Muscle layer of colon (tissue), 2 donors: Measurements from ENCODE around the gene OR6B1.

Experiments
- H3K27ac ChIP-seq: one replicate; pipeline ENCODE4 v1.7.0; 2013; ENCODE audit warnings: low read depth, mild to moderate bottlenecking, low read length, moderate library complexity
- H3K27me3 ChIP-seq, 2 donors: one replicate each; pipeline ENCODE4 v1.7.0; 2013; ENCODE audit warnings: low read length in 2 of 2, mild to moderate bottlenecking in 2 of 2; ENCODE audit not compliant: insufficient read depth in 2 of 2, control insufficient read depth in 1 of 2
- H3K36me3 ChIP-seq: one replicate; pipeline ENCODE4 v1.7.0; 2013; ENCODE audit warnings: mild to moderate bottlenecking, low read length; ENCODE audit not compliant: insufficient read depth
- H3K4me1 ChIP-seq: one replicate; pipeline ENCODE4 v1.7.0; 2013; ENCODE audit warnings: mild to moderate bottlenecking, low read length; ENCODE audit not compliant: insufficient read depth
- H3K4me3 ChIP-seq, 2 donors: one replicate each; pipeline ENCODE4 v1.7.0; 2013; ENCODE audit warnings: low read length in 2 of 2, low read depth in 1 of 2, mild to moderate bottlenecking in 1 of 2, moderate library complexity in 1 of 2
- H3K9ac ChIP-seq: one replicate; pipeline ENCODE4 v1.7.0; 2013; ENCODE audit warnings: low read length
- H3K9me3 ChIP-seq: one replicate; pipeline ENCODE4 v1.7.0; 2013; ENCODE audit warnings: mild to moderate bottlenecking, low read length
- donor health status: abdominal sarcoma.
- donor health status: Adenocarcinoma of cecum.

The OR6B1 gene

GRCh38 chr7:144026203-144026883 lies 26.2 kb downstream of the OR6B1 start:
- Histone ChIP-seq H3K9me3 (no peaks in the 10 kb centered on the region), H3K4me3 (no peak overlapping the region), H3K9ac (no peak overlapping the region), H3K36me3 (no peaks in the 10 kb centered on the region), H3K27ac (no peak overlapping the region), H3K27me3 (no peaks in the 10 kb centered on the region), H3K4me1 (no peaks in the 10 kb centered on the region)

- H3K27ac ChIP-seq: no peak overlapping the region
- H3K9me3 ChIP-seq: no peaks in the 10 kb centered on the region
- H3K36me3 ChIP-seq: no peaks in the 10 kb centered on the region
- H3K4me3 ChIP-seq: no peak overlapping the region
- no peak overlapping the region for H3K9ac ChIP-seq
- no peaks in the 10 kb centered on the region for H3K4me1 ChIP-seq
- no peaks in the 10 kb centered on the region for H3K27me3 ChIP-seq
These were observed 26.9 kb downstream of the OR6B1 start for GRCh38 chr7:144027070-144027469.

- Histone ChIP-seq H3K4me1 (no peaks in the 10 kb centered on the region), H3K9ac (no peak overlapping the region), H3K9me3 (no peaks in the 10 kb centered on the region), H3K4me3 (no peak overlapping the region), H3K27me3 (no peaks in the 10 kb centered on the region), H3K36me3 (no peaks in the 10 kb centered on the region), H3K27ac (no peak overlapping the region)
These were observed 27.9 kb downstream of the OR6B1 start for GRCh38 chr7:144027974-144028373.

- H3K9ac ChIP-seq: no peak overlapping the region
- H3K4me1 ChIP-seq: no peaks in the 10 kb centered on the region
- H3K27ac ChIP-seq: no peak overlapping the region
- H3K4me3 ChIP-seq: no peak overlapping the region
- H3K36me3 ChIP-seq: no peaks in the 10 kb centered on the region
- H3K27me3 ChIP-seq: no peaks in the 10 kb centered on the region
- H3K9me3 ChIP-seq: no peaks in the 10 kb centered on the region
These were observed 28.4 kb downstream of the OR6B1 start for GRCh38 chr7:144028547-144028946.

DNA sequence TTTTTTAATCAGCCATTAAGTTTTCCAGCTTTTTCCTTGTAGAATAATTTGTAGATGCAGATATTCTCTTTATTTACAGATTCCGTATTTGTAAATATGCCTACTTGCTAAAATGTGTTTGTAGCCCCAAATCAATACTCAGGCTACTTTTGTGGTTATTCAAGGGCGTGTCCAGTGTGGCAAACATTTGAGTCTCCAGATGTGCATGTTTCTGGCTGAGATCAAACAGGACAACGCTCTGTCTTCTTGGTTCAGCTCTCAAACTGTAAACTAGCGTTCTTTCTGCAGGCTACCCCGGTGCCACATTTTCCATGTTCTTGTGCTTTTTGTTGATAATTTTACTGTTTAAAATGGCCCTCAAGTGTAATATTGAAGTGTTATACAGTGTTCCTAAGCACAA lies 32.4 kb downstream of the OR6B1 start:
- Histone ChIP-seq H3K9me3 (no peaks in the 10 kb centered on the region), H3K27ac (no peak overlapping the region), H3K36me3 (no peaks in the 10 kb centered on the region), H3K4me1 (no peaks in the 10 kb centered on the region), H3K4me3 (no peak overlapping the region), H3K27me3 (no peaks in the 10 kb centered on the region), H3K9ac (no peak overlapping the region)

GRCh38 chr7:144032985-144033709 lies 33.0 kb downstream of the OR6B1 start:
- H3K9me3 ChIP-seq: no peaks in the 10 kb centered on the region
- no peaks in the 10 kb centered on the region for H3K4me1 ChIP-seq
- H3K4me3 ChIP-seq: no peak overlapping the region

GRCh38 chr7:144035385-144035784 lies 35.3 kb downstream of the OR6B1 start:
- H3K4me3 ChIP-seq: no peak overlapping the region
- no peaks in the 10 kb centered on the region for H3K9me3 ChIP-seq
- no peaks in the 10 kb centered on the region for H3K36me3 ChIP-seq
- no peaks in the 10 kb centered on the region for H3K4me1 ChIP-seq
- no peaks in the 10 kb centered on the region for H3K27me3 ChIP-seq
- H3K9ac ChIP-seq: no peak overlapping the region
- H3K27ac ChIP-seq: no peak overlapping the region

More at GRCh38 chr7:144032985-144033709, 33.0 kb downstream of the OR6B1 start:
- Histone ChIP-seq H3K9ac (no peak overlapping the region), H3K36me3 (no peaks in the 10 kb centered on the region), H3K27ac (no peak overlapping the region), H3K27me3 (no peaks in the 10 kb centered on the region)

- no peak overlapping the region for H3K9ac ChIP-seq
- H3K36me3 ChIP-seq: no peaks in the 10 kb centered on the region
- no peak overlapping the region for H3K4me3 ChIP-seq
- H3K27ac ChIP-seq: no peak overlapping the region
- no peaks in the 10 kb centered on the region for H3K4me1 ChIP-seq
- H3K9me3 ChIP-seq: no peaks in the 10 kb centered on the region
- H3K27me3 ChIP-seq: no peaks in the 10 kb centered on the region
These were observed 36.3 kb downstream of the OR6B1 start for GRCh38 chr7:144036302-144036885.

- no peak overlapping the region for H3K9ac ChIP-seq
- no peak overlapping the region for H3K4me3 ChIP-seq
- H3K36me3 ChIP-seq: no peaks in the 10 kb centered on the region
- no peaks in the 10 kb centered on the region for H3K27me3 ChIP-seq
- H3K4me1 ChIP-seq: no peaks in the 10 kb centered on the region
- H3K9me3 ChIP-seq: no peaks in the 10 kb centered on the region
- no peak overlapping the region for H3K27ac ChIP-seq
These were observed 37.4 kb downstream of the OR6B1 start for GRCh38 chr7:144037414-144038035.

DNA sequence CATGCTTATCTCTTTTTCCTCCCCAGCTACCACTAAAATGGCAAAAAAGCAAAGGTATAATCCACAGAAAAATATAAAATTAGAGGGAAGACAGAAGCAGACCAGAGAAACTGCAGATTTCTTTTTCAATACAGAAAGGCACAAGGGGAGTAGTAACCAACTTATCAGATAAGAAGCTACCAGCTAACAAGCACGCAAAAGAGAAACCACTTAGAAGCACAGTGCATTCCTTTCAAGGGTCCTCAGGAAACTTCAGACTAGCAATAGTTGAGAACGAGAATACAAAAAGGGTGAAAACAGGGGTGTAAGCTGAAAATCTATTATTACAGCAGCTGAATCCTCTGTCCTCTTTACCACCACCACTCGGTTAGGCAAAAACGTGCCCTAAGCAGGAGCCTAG lies 38.8 kb downstream of the OR6B1 start:
- Histone ChIP-seq H3K27ac (no peak overlapping the region), H3K36me3 (no peaks in the 10 kb centered on the region), H3K9ac (no peak overlapping the region), H3K4me1 (no peaks in the 10 kb centered on the region), H3K9me3 (no peaks in the 10 kb centered on the region), H3K27me3 (no peaks in the 10 kb centered on the region), H3K4me3 (no peak overlapping the region)

GRCh38 chr7:144048648-144049047 lies 48.5 kb downstream of the OR6B1 start, which contains the start of gene OR2A5:
TSS of gene OR2A5 (plus strand) at chr7:144048948. CDS start at chr7:144050402, 1,454 bp downstream.
- H3K4me3 ChIP-seq: no peak within 1 kb of the TSS
- no peaks in the 10 kb centered on the region for H3K36me3 ChIP-seq
- no peak within 1 kb of the TSS for H3K9ac ChIP-seq
- H3K9me3 ChIP-seq: no peaks in the 10 kb centered on the region
- H3K27me3 ChIP-seq: no peaks in the 10 kb centered on the region
- no peaks in the 10 kb centered on the region for H3K4me1 ChIP-seq
- H3K27ac ChIP-seq: no peak within 1 kb of the TSS
